Measurements from ENCODE around the gene AGO3. TPM values are rescaled to one million over a fixed set of nuclear protein-coding genes. Genes with fewer than 3 reads are reported as not detected.

AGO3 gene
- total RNA-seq, 2 donors from 2014 or later: 47.5 to 49.9 TPM

DNA sequence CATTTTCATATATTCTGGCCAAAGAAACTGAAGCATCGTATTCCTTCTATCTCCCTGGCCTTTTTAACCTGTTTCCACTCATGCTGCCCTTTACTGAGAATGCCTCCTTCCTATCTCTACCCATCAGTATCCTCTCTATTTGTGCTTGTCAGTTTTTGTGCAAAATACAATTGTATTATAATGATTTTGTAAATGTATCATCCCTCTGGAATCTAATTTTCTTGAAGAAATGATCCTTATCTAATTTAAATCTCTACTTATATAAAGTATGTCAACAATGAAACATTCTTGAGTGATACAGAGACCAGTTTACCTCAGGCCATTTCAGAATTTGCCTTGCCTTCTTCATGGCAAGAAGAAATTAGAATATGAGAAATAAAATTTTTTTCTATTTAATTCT is 93.9 kb downstream of the AGO3 start:
- Histone ChIP-seq H3K36me3 (peaks cover 9% of the 10 kb centered on the region), H3K27me3 (replicated peaks; ENCODE audit: insufficient read depth) (no peaks in the 10 kb centered on the region), H3K4me3 (no peak overlapping the region), H3K27ac (no peak overlapping the region), H3K4me1 (ENCODE audit: control insufficient read depth in 1 of 2, low read depth in 2 of 2) (peaks cover 0 to 16% of the 10 kb centered on the region in 2 donors), H3K9me3 (no peaks in the 10 kb centered on the region)
- TF ChIP-seq, protein P1, sequence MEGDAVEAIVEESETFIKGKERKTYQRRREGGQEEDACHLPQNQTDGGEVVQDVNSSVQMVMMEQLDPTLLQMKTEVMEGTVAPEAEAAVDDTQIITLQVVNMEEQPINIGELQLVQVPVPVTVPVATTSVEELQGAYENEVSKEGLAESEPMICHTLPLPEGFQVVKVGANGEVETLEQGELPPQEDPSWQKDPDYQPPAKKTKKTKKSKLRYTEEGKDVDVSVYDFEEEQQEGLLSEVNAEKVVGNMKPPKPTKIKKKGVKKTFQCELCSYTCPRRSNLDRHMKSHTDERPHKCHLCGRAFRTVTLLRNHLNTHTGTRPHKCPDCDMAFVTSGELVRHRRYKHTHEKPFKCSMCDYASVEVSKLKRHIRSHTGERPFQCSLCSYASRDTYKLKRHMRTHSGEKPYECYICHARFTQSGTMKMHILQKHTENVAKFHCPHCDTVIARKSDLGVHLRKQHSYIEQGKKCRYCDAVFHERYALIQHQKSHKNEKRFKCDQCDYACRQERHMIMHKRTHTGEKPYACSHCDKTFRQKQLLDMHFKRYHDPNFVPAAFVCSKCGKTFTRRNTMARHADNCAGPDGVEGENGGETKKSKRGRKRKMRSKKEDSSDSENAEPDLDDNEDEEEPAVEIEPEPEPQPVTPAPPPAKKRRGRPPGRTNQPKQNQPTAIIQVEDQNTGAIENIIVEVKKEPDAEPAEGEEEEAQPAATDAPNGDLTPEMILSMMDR (IDR thresholded peaks at IDR 0.05): no peak
- no peak for ATAC-seq (ENCODE audit: insufficient number of reproducible peaks, low FRiP score, low read depth)
- DNase-seq (ENCODE audit: low spot score): no peak

DNA sequence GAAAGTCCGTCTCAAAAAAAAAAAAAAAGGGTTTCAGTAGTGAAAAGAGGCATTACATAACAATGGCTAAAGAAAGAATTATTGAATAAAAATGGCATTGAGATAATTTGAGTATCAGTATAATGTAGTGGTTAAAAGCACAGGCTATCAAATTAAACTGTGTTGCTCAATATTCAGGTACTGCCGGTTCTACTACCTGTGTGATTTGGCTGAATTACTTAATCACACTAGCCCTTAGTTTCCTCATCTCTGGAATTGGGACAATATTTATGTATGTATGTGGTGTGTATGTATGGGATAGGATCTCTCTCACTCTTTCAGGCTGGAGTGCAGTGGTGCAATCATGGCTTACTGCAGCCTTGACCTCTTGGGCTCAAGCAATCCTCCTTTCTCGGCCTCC is 96.9 kb downstream of the AGO3 start:
- no peaks in the 10 kb centered on the region for H3K27me3 ChIP-seq (replicated peaks; ENCODE audit: insufficient read depth)
- peaks cover 0 to 13% of the 10 kb centered on the region in 2 donors for H3K4me1 ChIP-seq (ENCODE audit: control insufficient read depth in 1 of 2, low read depth in 2 of 2)
- no peak overlapping the region for H3K4me3 ChIP-seq
- no peaks in the 10 kb centered on the region for H3K9me3 ChIP-seq
- TF ChIP-seq, protein P1 (IDR thresholded peaks at IDR 0.05): no peak
- ATAC-seq (ENCODE audit: insufficient number of reproducible peaks, low FRiP score, low read depth) (no peak), DNase-seq (ENCODE audit: low spot score) (no peak)
- no peak overlapping the region for H3K27ac ChIP-seq
- H3K36me3 ChIP-seq: peaks cover 9% of the 10 kb centered on the region

DNA sequence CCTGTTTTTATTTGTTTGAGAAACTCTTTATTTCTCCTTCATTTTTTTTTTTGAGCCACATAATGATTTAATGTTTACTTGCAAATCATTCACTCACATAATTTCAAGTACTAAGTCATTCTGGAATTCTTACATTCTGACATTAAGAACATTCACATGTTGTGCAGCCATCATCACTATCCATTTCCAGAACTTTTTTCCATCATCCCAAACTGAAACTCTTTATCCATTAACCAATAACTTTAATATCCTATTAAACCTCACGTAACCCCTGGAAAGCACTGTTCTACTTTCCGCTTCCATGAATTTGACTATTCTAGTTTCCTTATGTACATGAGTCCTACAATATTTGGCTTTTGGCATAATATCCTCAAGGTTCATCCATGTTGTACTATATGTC is 100.5 kb downstream of the AGO3 start:
- no peak for DNase-seq (ENCODE audit: low spot score)
- peaks cover 14% of the 10 kb centered on the region for H3K36me3 ChIP-seq
- H3K9me3 ChIP-seq: no peaks in the 10 kb centered on the region
- no peak for ATAC-seq (ENCODE audit: insufficient number of reproducible peaks, low FRiP score, low read depth)
- no peaks in the 10 kb centered on the region for H3K4me1 ChIP-seq (ENCODE audit: control insufficient read depth in 1 of 2, low read depth in 2 of 2)
- H3K4me3 ChIP-seq: no peak overlapping the region
- TF ChIP-seq, protein P1 (IDR thresholded peaks at IDR 0.05): no peak
- H3K27ac ChIP-seq: no peak overlapping the region
- H3K27me3 ChIP-seq (replicated peaks; ENCODE audit: insufficient read depth): no peaks in the 10 kb centered on the region

DNA sequence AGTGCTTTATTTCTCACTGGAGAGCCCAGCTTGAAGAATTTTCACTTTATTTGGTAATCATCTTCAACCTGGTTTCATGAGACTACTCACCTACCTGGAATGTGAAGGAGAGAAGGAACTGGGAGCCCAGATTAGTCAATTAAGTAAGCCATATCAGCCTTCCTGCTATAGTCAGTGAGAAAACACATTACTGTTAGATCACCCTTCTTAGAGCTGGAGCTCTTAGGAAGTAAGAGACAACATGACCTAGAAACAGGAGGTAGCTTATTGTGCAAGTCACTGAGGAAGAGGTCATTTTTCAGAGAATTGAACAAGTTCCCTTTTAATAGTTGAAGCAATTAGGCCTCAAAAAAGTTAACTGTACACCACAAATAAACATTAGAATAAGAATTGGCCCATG is 103.8 kb downstream of the AGO3 start:
- DNase-seq (ENCODE audit: low spot score): no peak

DNA sequence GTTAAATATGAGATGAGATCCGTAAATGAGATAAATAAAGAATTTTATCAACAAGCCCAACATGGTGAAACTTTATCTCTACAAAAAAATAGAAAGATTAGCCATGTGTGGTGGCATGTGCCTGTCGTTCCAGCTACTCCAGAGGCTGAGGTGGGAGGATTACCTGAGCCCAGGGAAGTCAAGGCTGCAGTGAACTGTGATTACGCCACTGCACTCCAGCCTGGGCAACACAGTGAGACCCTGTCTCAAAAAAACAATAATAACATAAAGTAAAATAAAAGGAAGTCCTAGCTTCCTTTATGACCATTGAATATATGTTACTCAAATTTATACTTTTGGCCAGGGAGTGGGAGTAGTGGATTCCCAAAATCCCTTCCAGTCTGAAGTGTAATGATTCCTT is 104.2 kb downstream of the AGO3 start:
- no peak overlapping the region for H3K4me3 ChIP-seq
- H3K9me3 ChIP-seq: no peaks in the 10 kb centered on the region
- TF ChIP-seq, protein P1 (IDR thresholded peaks at IDR 0.05): no peak
- H3K4me1 ChIP-seq (ENCODE audit: control insufficient read depth in 1 of 2, low read depth in 2 of 2): no peaks in the 10 kb centered on the region
- H3K27me3 ChIP-seq (replicated peaks; ENCODE audit: insufficient read depth): no peaks in the 10 kb centered on the region
- ATAC-seq (ENCODE audit: insufficient number of reproducible peaks, low FRiP score, low read depth) (no peak), DNase-seq (ENCODE audit: low spot score) (no peak)
- H3K36me3 ChIP-seq: peaks cover 16% of the 10 kb centered on the region
- peak overlapping the region in 1 of 2 donors; percentile 13 for H3K27ac ChIP-seq

More for the DNA sequence above, 103.8 kb downstream of the AGO3 start:
- no peaks in the 10 kb centered on the region for H3K27me3 ChIP-seq (replicated peaks; ENCODE audit: insufficient read depth)
- H3K27ac ChIP-seq: no peak overlapping the region
- peaks cover 11% of the 10 kb centered on the region for H3K36me3 ChIP-seq
- ATAC-seq (ENCODE audit: insufficient number of reproducible peaks, low FRiP score, low read depth): no peak
- TF ChIP-seq, protein P1 (IDR thresholded peaks at IDR 0.05): no peak
- H3K9me3 ChIP-seq: no peaks in the 10 kb centered on the region
- H3K4me1 ChIP-seq (ENCODE audit: control insufficient read depth in 1 of 2, low read depth in 2 of 2): no peaks in the 10 kb centered on the region
- H3K4me3 ChIP-seq: no peak overlapping the region
